ENCODE data around the gene MEGF6.

The MEGF6 gene

GRCh38 chr1:3642919-3643675, 31.8 kb upstream of the MEGF6 start:
- no peak overlapping the region for H3K27ac ChIP-seq
- H3K27me3 ChIP-seq (ENCODE audit: insufficient read depth, low read depth, severe bottlenecking) = no peaks in the 10 kb centered on the region
- no peak for DNase-seq
- H3K36me3 ChIP-seq = peaks cover 45% of the 10 kb centered on the region
- no peak overlapping the region for H3K4me3 ChIP-seq (ENCODE audit: low read depth, low read length)
- no peaks in the 10 kb centered on the region for H3K9me3 ChIP-seq (ENCODE audit: severe bottlenecking)
- TF ChIP-seq CTCF (IDR thresholded peaks at IDR 0.05; ENCODE audit: low read depth, low read length) = no peak

DNA sequence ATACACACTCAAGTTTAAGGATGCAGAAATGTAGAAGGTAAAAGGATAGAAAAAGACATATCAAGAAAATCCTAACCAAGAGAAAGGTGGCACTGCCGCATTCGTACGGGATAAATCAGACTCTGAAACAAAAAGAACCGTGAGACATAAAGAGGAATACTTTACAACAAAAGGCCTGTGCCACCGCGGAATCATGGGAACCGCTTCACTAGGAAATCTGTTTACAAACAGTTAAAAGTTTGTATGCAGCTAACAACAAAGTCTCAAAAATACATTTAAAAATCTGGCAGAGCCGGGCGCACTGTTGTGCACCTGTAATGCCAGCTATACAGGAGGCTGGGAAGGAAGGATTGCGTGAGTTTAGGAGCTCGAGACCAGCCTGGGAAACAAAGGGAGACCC, 30.5 kb upstream of the MEGF6 start:
- DNase-seq = no peak
- Histone ChIP-seq H3K4me3 (ENCODE audit: low read depth, low read length) (no peak overlapping the region), H3K27ac (no peak overlapping the region), H3K36me3 (peaks cover 47% of the 10 kb centered on the region), H3K9me3 (ENCODE audit: severe bottlenecking) (no peaks in the 10 kb centered on the region), H3K27me3 (ENCODE audit: insufficient read depth, low read depth, severe bottlenecking) (no peaks in the 10 kb centered on the region)
- TF ChIP-seq CTCF (IDR thresholded peaks at IDR 0.05; ENCODE audit: low read depth, low read length) = no peak

DNA sequence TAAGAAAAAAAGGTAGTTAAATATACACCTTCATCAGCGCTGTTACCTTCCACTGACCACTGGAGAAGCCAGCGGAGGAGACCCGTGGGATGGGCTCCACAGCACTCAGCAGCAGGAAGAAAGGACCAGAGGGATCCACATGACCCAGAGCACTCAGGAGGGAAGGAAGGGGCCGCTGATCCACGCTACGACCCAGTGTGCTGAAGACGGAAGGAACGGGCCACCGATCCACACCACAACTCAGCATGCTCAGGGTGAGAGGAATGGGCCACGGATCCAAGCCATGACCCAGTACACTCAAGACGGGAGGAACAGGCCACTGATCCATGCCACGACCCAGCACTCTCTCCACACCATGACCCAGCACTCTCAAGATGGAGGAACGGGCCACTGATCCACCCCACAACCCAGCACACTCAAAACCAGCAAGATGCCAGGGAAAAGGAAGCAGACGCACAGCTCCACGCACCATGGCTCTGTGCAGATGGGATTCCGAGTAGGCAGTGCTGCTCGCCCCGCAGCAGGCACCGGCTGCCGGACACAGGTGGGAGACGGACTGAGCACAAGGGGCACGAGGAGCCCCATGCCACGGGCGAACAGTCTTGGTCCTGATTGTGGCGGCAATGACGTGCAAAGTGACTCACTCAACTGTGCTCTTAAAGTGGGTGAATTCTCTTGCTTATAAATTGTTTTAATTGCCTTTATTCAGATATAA, 29.9 kb upstream of the MEGF6 start:
- TF ChIP-seq CTCF (IDR thresholded peaks at IDR 0.05; ENCODE audit: low read depth, low read length) = no peak
- Histone ChIP-seq H3K4me3 (ENCODE audit: low read depth, low read length) (no peak overlapping the region), H3K27ac (no peak overlapping the region), H3K9me3 (ENCODE audit: severe bottlenecking) (no peaks in the 10 kb centered on the region), H3K36me3 (peaks cover 46% of the 10 kb centered on the region), H3K27me3 (ENCODE audit: insufficient read depth, low read depth, severe bottlenecking) (no peaks in the 10 kb centered on the region)
- DNase-seq = no peak

DNA sequence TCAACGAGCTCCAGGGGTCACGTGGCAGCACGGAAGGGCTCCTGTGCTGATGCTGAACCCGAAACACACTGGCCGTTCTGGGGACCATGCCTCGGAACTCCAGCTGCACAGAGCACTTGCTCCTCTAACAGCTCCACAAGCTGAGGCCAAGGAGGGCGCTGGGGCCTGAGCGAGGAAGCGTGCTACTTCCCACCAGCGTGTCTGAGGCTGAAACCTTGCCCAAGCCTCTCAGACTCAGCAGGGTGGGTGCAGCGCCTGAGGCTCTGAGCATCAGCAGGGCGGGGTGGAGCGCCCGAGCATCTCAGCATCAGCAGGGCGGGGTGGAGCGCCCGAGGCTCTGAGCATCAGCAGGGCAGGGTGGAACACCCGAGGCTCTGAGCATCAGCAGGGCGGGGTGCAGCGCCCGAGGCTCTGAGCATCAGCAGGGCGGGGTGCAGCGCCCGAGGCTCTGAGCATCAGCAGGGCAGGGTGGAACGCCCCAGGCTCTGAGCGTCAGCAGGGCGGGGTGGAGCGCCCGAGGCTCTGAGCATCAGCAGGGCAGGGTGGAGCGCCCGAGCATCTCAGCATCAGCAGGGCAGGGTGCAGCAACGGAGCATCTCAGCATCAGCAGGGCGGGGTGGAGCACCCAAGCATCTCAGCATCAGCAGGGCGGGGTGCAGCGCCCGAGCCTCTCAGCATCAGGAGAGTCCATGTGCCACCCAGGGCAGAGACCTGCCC, 29.0 kb upstream of the MEGF6 start:
- Histone ChIP-seq H3K36me3 (peaks cover 45% of the 10 kb centered on the region), H3K9me3 (ENCODE audit: severe bottlenecking) (no peaks in the 10 kb centered on the region), H3K4me3 (ENCODE audit: low read depth, low read length) (no peak overlapping the region), H3K27me3 (ENCODE audit: insufficient read depth, low read depth, severe bottlenecking) (no peaks in the 10 kb centered on the region), H3K27ac (no peak overlapping the region)
- TF ChIP-seq CTCF (IDR thresholded peaks at IDR 0.05; ENCODE audit: low read depth, low read length) = no peak
- no peak for DNase-seq

- H3K9me3 ChIP-seq (ENCODE audit: severe bottlenecking) = no peaks in the 10 kb centered on the region
- no peak overlapping the region for H3K27ac ChIP-seq
- H3K4me3 ChIP-seq (ENCODE audit: low read depth, low read length) = no peak overlapping the region
- DNase-seq = no peak
- no peaks in the 10 kb centered on the region for H3K27me3 ChIP-seq (ENCODE audit: insufficient read depth, low read depth, severe bottlenecking)
- H3K36me3 ChIP-seq = peaks cover 47% of the 10 kb centered on the region
- no peak for TF ChIP-seq CTCF (IDR thresholded peaks at IDR 0.05; ENCODE audit: low read depth, low read length)
These were observed 28.1 kb upstream of the MEGF6 start for GRCh38 chr1:3639397-3639911.

Measured in WERI-Rb-1 (cell line).